Breast epithelium (tissue), 4 donors: ENCODE data around the gene RNLS. TPM values are rescaled to one million over a fixed set of nuclear protein-coding genes. Genes with fewer than 3 reads are reported as not detected.

Source experiments
- DNase-seq, 2 donors: peaks; one replicate each; pipeline ENCODE4 v3.0.0-alpha.2; 2019; ENCODE audit warnings: low spot score in 2 of 2
- H3K27ac ChIP-seq, 2 donors: fragments of 200-600 bp; sonication (generic) in 1 of 2; one replicate each; pipeline ENCODE4 v1.5.1; 2016 to 2019; ENCODE audit warnings: mild to moderate bottlenecking in 1 of 2
- H3K27me3 ChIP-seq, 2 donors: fragments of 200-600 bp; sonication (generic) in 1 of 2; one replicate each; pipeline versions ENCODE4 v1.5.1 to v1.6.0; 2017 to 2019; ENCODE audit warnings: control low read depth in 1 of 2, mild to moderate bottlenecking in 1 of 2
- H3K36me3 ChIP-seq: fragments of 200-600 bp; one replicate; pipeline ENCODE4 v1.5.1; 2019
- H3K4me1 ChIP-seq, 2 donors: fragments of 200-600 bp; sonication (generic); one replicate each; pipeline ENCODE4 v1.5.1; 2016 to 2019; ENCODE audit warnings: control low read depth in 1 of 2
- H3K4me3 ChIP-seq, 3 donors: fragments of 200-600 bp; sonication (generic); 1 replicate in 2 of 3; 2 replicates in 1 of 3; pipeline ENCODE4 v1.5.1; 2016 to 2019; ENCODE audit warnings: mild to moderate bottlenecking in 3 of 3, moderate library complexity in 2 of 3
- H3K9me3 ChIP-seq, 2 donors: fragments of 200-600 bp; sonication (generic) in 1 of 2; one replicate each; pipeline ENCODE4 v1.5.1; 2016 to 2019; ENCODE audit warnings: control low read depth in 1 of 2
- POLR2A ChIP-seq: fragments of 450-650 bp; IDR thresholded peaks from one replicate; pipeline ENCODE4 v1.6.1; 2016; ENCODE audit warnings: antibody characterized with exemption, mild to moderate bottlenecking, moderate library complexity
- POLR2AphosphoS5 ChIP-seq, 3 donors: sonication (generic); formaldehyde crosslinking; IDR thresholded peaks; one replicate each; pipeline ENCODE4 v1.6.1; 2017; ENCODE audit warnings: antibody characterized with exemption in 3 of 3
- intact Hi-C: fragments of 100-400 bp; cut with DNase I; formaldehyde crosslinking; loops from one replicate; pipeline ENCODE4 v1.15.1; 2023; ENCODE audit warnings: low total_unique reads
- total RNA-seq, 3 donors: library from RNA; depleted of rRNA; stranded (reverse); fragments of >200 nt; gene quantifications; one replicate each; pipeline ENCODE4 v1.1.0, GENCODE V29; 2016
- TF ChIP-seq, protein P1 (sequence below), 3 donors: fragments of 450-650 bp; IDR thresholded peaks; one replicate each; pipeline ENCODE4 v1.5.1; 2016 to 2017; ENCODE audit warnings: antibody characterized with exemption in 3 of 3, mild to moderate bottlenecking in 3 of 3, moderate library complexity in 3 of 3

The RNLS gene
- total RNA-seq, 3 donors from 2014 or later: 27.9 to 32.1 (median 29.1) TPM

DNA sequence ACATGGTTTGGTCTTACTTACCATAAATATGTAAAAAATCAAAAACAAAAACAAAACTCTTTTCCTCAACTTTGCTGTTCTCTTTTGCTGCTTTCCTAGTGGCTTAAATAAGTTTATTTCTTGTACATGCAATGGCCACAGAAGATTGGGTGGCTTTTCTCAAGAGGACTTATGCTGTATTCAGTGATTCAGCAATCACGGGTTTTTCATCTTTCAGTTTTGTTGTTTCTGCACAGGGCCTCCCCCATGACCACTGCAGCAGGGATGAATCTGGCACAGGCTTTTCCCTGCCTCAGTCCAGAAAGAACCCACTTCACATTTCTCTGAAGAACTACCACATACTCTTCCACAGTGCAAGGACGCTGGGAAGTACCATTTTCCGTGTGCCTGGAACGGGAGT, 355.0 kb downstream of the RNLS start:
- intact Hi-C loops: no loop called here
- Histone ChIP-seq H3K27me3 (no peaks in the 10 kb centered on the region), H3K9me3 (no peaks in the 10 kb centered on the region), H3K4me1 (no peaks in the 10 kb centered on the region), H3K27ac (peak overlapping the region; percentile 10 to 62), H3K36me3 (no peaks in the 10 kb centered on the region), H3K4me3 (no peak overlapping the region)
- DNase-seq: no peak
- no peak for TF ChIP-seq POLR2A
- TF ChIP-seq, protein P1, sequence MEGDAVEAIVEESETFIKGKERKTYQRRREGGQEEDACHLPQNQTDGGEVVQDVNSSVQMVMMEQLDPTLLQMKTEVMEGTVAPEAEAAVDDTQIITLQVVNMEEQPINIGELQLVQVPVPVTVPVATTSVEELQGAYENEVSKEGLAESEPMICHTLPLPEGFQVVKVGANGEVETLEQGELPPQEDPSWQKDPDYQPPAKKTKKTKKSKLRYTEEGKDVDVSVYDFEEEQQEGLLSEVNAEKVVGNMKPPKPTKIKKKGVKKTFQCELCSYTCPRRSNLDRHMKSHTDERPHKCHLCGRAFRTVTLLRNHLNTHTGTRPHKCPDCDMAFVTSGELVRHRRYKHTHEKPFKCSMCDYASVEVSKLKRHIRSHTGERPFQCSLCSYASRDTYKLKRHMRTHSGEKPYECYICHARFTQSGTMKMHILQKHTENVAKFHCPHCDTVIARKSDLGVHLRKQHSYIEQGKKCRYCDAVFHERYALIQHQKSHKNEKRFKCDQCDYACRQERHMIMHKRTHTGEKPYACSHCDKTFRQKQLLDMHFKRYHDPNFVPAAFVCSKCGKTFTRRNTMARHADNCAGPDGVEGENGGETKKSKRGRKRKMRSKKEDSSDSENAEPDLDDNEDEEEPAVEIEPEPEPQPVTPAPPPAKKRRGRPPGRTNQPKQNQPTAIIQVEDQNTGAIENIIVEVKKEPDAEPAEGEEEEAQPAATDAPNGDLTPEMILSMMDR (IDR thresholded peaks at IDR 0.05): no peak
- TF ChIP-seq POLR2AphosphoS5 (IDR thresholded peaks at IDR 0.05): no peak

- peak overlapping the region; percentile 3 to 62 for H3K27ac ChIP-seq
- TF ChIP-seq POLR2AphosphoS5 (IDR thresholded peaks at IDR 0.05): no peak
- TF ChIP-seq, protein P1 (IDR thresholded peaks at IDR 0.05): no peak
- no peaks in the 10 kb centered on the region for H3K4me1 ChIP-seq
- intact Hi-C loops: no loop called here
- H3K36me3 ChIP-seq: no peaks in the 10 kb centered on the region
- H3K9me3 ChIP-seq: no peaks in the 10 kb centered on the region
- no peak overlapping the region for H3K4me3 ChIP-seq
- DNase-seq: no peak
- H3K27me3 ChIP-seq: no peaks in the 10 kb centered on the region
These were observed 355.6 kb downstream of the RNLS start for GRCh38 chr10:88227342-88228018.

DNA sequence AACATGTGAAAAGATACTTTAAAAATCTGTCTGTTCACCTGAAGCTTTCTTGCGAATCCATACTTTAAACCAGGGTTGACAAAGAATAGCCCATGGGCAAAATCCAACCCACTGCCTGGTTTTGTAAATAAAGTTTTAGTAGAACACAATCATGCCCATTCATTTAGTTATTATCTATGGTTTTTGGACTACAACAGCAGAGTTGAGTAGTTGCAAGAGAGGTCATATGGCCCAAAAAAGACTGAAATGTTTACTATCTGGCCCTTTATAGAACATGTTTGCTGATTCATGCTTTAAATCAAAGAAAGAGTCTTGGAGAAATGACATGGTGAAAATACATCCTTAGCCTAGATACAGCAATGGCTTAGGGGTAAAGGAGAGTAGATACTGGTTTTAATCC, 356.2 kb downstream of the RNLS start:
- Histone ChIP-seq H3K27me3 (no peaks in the 10 kb centered on the region), H3K4me3 (no peak overlapping the region), H3K9me3 (no peaks in the 10 kb centered on the region), H3K4me1 (no peaks in the 10 kb centered on the region), H3K36me3 (no peaks in the 10 kb centered on the region), H3K27ac (peak overlapping the region; percentile 3 to 62)
- DNase-seq: no peak
- intact Hi-C loops: no loop called here
- TF ChIP-seq POLR2A: no peak

DNA sequence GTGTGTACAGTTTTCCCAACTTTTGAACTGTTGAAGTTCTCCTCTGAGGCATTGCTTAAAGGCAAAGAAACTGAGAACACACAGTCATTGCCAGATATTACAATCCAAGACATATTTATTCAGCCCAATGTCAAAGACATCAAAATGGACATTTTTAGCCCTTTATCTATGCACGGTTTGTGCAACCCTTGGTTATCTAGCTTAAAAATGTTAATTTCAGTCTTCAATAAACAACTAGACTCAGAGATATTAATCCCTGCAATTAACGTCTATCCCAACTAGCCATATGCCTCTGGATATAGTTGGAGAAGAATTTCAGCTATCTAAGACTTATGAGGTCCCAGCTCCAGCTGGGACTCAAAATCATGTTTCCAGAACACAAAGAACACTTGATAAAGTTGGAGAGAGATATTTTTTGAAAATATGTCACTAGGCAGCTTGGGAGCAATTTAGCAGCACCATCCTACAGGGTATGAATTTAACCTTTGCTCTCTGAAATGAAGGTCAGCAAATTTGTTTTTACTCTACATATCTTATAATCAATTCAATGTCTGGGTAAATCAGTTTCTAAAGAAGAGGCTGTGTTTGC, 357.0 kb downstream of the RNLS start:
- no peaks in the 10 kb centered on the region for H3K4me1 ChIP-seq
- intact Hi-C loops: no loop called here
- H3K36me3 ChIP-seq: no peaks in the 10 kb centered on the region
- no peaks in the 10 kb centered on the region for H3K27me3 ChIP-seq
- DNase-seq: no peak
- H3K27ac ChIP-seq: no peak overlapping the region
- no peak overlapping the region for H3K4me3 ChIP-seq
- TF ChIP-seq, protein P1 (IDR thresholded peaks at IDR 0.05): no peak
- no peak for TF ChIP-seq POLR2AphosphoS5 (IDR thresholded peaks at IDR 0.05)
- no peak for TF ChIP-seq POLR2A
- no peaks in the 10 kb centered on the region for H3K9me3 ChIP-seq

Other genes with a start within 250 kb of the RNLS start
- gene LIPJ, start 3.4 kb upstream of the RNLS start, total RNA-seq: 1 to 10 TPM in 1 of 3 donors, under 1 TPM in 2; 0.32 to 2.5 (median 0.33) TPM
- not detected for gene LIPF, start 81.1 kb upstream of the RNLS start, total RNA-seq
- gene LIPK, start 122.9 kb upstream of the RNLS start, total RNA-seq: 1 to 10 TPM in 1 of 3 donors, under 1 TPM in 1, not detected in 1; 0.66 to 3.2 TPM
- not detected for gene LIPN, start 176.7 kb upstream of the RNLS start, total RNA-seq
- gene LIPM, start 219.4 kb upstream of the RNLS start, total RNA-seq: not detected